H1 (cell line): ENCODE data around the gene MAP7. TPM values are rescaled to one million over a fixed set of nuclear protein-coding genes. Genes with fewer than 3 reads are reported as not detected.

ENCODE experiments used
- CTCF ChIA-PET: fragments of 300-600 bp; sonication (Branson Sonifier 250); formaldehyde crosslinking; loops from one replicate; lab custom pipeline; 2021; ENCODE audit not compliant: partially characterized antibody; lab: Charles Lee
- POLR2A ChIA-PET: fragments of 300-600 bp; sonication (Branson Sonifier 250); formaldehyde crosslinking; loops from one replicate; lab custom pipeline; 2021; ENCODE audit warnings: inconsistent platforms; ENCODE audit not compliant: partially characterized antibody; lab: Charles Lee
- DNase-seq, 2 experiments: peaks; one replicate each; pipeline versions ENCODE4 v3.0.0 to v3.0.0-alpha.2; 2010 to 2022; ENCODE audit warnings: low spot score in 2 of 2, low read depth in 1 of 2, mixed read lengths in 1 of 2
- FAIRE-seq: peaks from 2 replicates; lab custom pipeline; 2011; peaks lifted over from hg19 to GRCh38; lab: Jason Lieb, UNC
- H2AFZ ChIP-seq: 2 replicates; pipeline ENCODE4 v1.8.1; 2012; ENCODE audit warnings: low read length, inconsistent platforms
- H2AK5ac ChIP-seq: 2 replicates; pipeline ENCODE4 v1.6.1; 2013; ENCODE audit warnings: low read depth, low read length
- H2BK120ac ChIP-seq: replicated peaks from 2 replicates; pipeline ENCODE3; 2013; ENCODE audit warnings: low read depth, low read length, inconsistent platforms
- H2BK12ac ChIP-seq: 2 replicates; pipeline ENCODE4 v1.6.1; 2013; ENCODE audit warnings: low read depth, low read length
- H2BK15ac ChIP-seq: 2 replicates; pipeline ENCODE4 v1.6.1; 2013; ENCODE audit warnings: low read length
- H2BK20ac ChIP-seq: 2 replicates; pipeline ENCODE4 v1.6.1; 2013; ENCODE audit warnings: low read length
- H2BK5ac ChIP-seq: 2 replicates; pipeline ENCODE4 v1.6.1; 2013; ENCODE audit warnings: low read depth, low read length
- H3K14ac ChIP-seq: 2 replicates; pipeline ENCODE4 v1.6.1; 2013; ENCODE audit warnings: inconsistent platforms; ENCODE audit not compliant: insufficient read length
- H3K18ac ChIP-seq: 2 replicates; pipeline ENCODE4 v1.6.1; 2013; ENCODE audit warnings: low read length; ENCODE audit errors: extremely low read depth
- H3K23ac ChIP-seq: 2 replicates; pipeline ENCODE4 v1.6.1; 2013; ENCODE audit warnings: inconsistent platforms; ENCODE audit not compliant: insufficient read length
- H3K23me2 ChIP-seq: 2 replicates; pipeline ENCODE4 v1.6.1; 2013; ENCODE audit warnings: low read depth, low read length
- H3K27ac ChIP-seq: 2 replicates; pipeline ENCODE4 v1.6.1; 2011; ENCODE audit warnings: low read depth, low read length, inconsistent platforms
- H3K27me3 ChIP-seq, 4 experiments: replicated peaks in 1 of 4; 1 replicate in 1 of 4; 2 replicates in 3 of 4; pipeline versions ENCODE4 v1.6.1 to v1.8.1; 2011 to 2013; ENCODE audit warnings: low read length in 3 of 4, mild to moderate bottlenecking in 3 of 4, inconsistent platforms in 2 of 4, mixed read lengths in 2 of 4, moderate library complexity in 1 of 4; ENCODE audit not compliant: control insufficient read depth in 3 of 4, insufficient read depth in 3 of 4; ENCODE audit errors: extremely low read depth in 1 of 4
- H3K36me3 ChIP-seq, 4 experiments: 2 replicates each; pipeline versions ENCODE4 v1.6.1 to v1.8.1; 2011 to 2013; ENCODE audit warnings: mild to moderate bottlenecking in 4 of 4, low read length in 3 of 4, moderate library complexity in 2 of 4, control low read depth in 1 of 4, inconsistent platforms in 1 of 4; ENCODE audit not compliant: insufficient read depth in 4 of 4, control insufficient read depth in 2 of 4
- H3K4ac ChIP-seq: replicated peaks from 2 replicates; pipeline ENCODE3; 2013; ENCODE audit warnings: low read length, low read depth, mixed read lengths, inconsistent platforms; ENCODE audit not compliant: insufficient read length
- H3K4me1 ChIP-seq, 4 experiments: replicated peaks in 1 of 4; 1 replicate in 1 of 4; 2 replicates in 3 of 4; pipeline versions ENCODE4 v1.6.1 to v1.8.1; 2011 to 2013; ENCODE audit warnings: low read length in 3 of 4, inconsistent platforms in 2 of 4, mixed read lengths in 1 of 4; ENCODE audit not compliant: insufficient read depth in 4 of 4, control insufficient read depth in 3 of 4
- H3K4me2 ChIP-seq, 2 experiments: 2 replicates each; pipeline versions ENCODE4 v1.6.1 to v1.8.1; 2011 to 2013; ENCODE audit warnings: low read depth in 2 of 2, low read length in 2 of 2, control low read depth in 1 of 2, inconsistent platforms in 1 of 2, mild to moderate bottlenecking in 1 of 2; ENCODE audit not compliant: insufficient read depth in 1 of 2
- H3K4me3 ChIP-seq, 4 experiments: fragments of 200-600, 300-600 bp in 1 of 4; sonication (generic), shearing (Covaris generic), sonication (Bioruptor Twin) in 1 of 4; 2 replicates each; pipeline versions ENCODE4 v1.5.1 to v1.8.1; 2011 to 2016; ENCODE audit warnings: low read length in 4 of 4, low read depth in 3 of 4, control low read depth in 2 of 4, inconsistent platforms in 2 of 4, mild to moderate bottlenecking in 2 of 4, mixed read lengths in 1 of 4, moderate library complexity in 1 of 4; ENCODE audit not compliant: insufficient read depth in 2 of 4; ENCODE audit errors: extremely low read depth in 1 of 4
- H3K56ac ChIP-seq: replicated peaks from 2 replicates; pipeline ENCODE3; 2013; ENCODE audit warnings: low read depth, mild to moderate bottlenecking, mixed read lengths, low read length, inconsistent platforms; ENCODE audit not compliant: insufficient read length
- H3K79me1 ChIP-seq: 2 replicates; pipeline ENCODE4 v1.6.1; 2013; ENCODE audit warnings: low read depth, low read length, control low read depth
- H3K79me2 ChIP-seq, 2 experiments: 2 replicates each; pipeline versions ENCODE4 v1.6.1 to v1.8.1; 2012 to 2013; ENCODE audit warnings: low read length in 2 of 2, mild to moderate bottlenecking in 2 of 2, inconsistent platforms in 1 of 2; ENCODE audit not compliant: insufficient read depth in 2 of 2, control insufficient read depth in 1 of 2
- H3K9ac ChIP-seq, 4 experiments: replicated peaks in 1 of 4; 1 replicate in 1 of 4; 2 replicates in 3 of 4; pipeline versions ENCODE4 v1.6.1 to v1.8.1; 2011 to 2013; ENCODE audit warnings: low read depth in 3 of 4, low read length in 3 of 4, control low read depth in 2 of 4, mild to moderate bottlenecking in 2 of 4, moderate library complexity in 2 of 4, inconsistent platforms in 1 of 4; ENCODE audit errors: extremely low read depth in 1 of 4
- H3K9me3 ChIP-seq, 2 experiments: 2 replicates each; pipeline versions ENCODE4 v1.6.1 to v1.8.1; 2012 to 2013; ENCODE audit warnings: mild to moderate bottlenecking in 2 of 2, moderate library complexity in 2 of 2, control low read depth in 1 of 2, inconsistent platforms in 1 of 2, low read depth in 1 of 2, low read length in 1 of 2, mixed read lengths in 1 of 2; ENCODE audit not compliant: insufficient read depth in 2 of 2
- H4K20me1 ChIP-seq, 2 experiments: replicated peaks in 1 of 2; 2 replicates each; pipeline versions ENCODE3 to v1.8.1; 2011 to 2013; ENCODE audit warnings: inconsistent platforms in 2 of 2, low read length in 2 of 2, mild to moderate bottlenecking in 1 of 2; ENCODE audit not compliant: insufficient read depth in 2 of 2, control insufficient read depth in 1 of 2
- H4K5ac ChIP-seq: 2 replicates; pipeline ENCODE4 v1.6.1; 2013; ENCODE audit warnings: low read length, low read depth, mixed read lengths, inconsistent platforms; ENCODE audit not compliant: insufficient read length
- H4K8ac ChIP-seq: 2 replicates; pipeline ENCODE4 v1.8.0; 2013; ENCODE audit warnings: mild to moderate bottlenecking, moderate library complexity, low read length, inconsistent platforms; ENCODE audit not compliant: insufficient read depth; ENCODE audit errors: extremely low read depth
- H4K91ac ChIP-seq: replicated peaks from 2 replicates; pipeline ENCODE3; 2013; ENCODE audit warnings: low read length, mixed read lengths, inconsistent platforms; ENCODE audit not compliant: insufficient read length
- ATF3 ChIP-seq: IDR thresholded peaks from 2 replicates; pipeline ENCODE4 v1.6.1; 2011; ENCODE audit warnings: low read depth, mild to moderate bottlenecking, low read length; ENCODE audit not compliant: insufficient read depth
- JUN ChIP-seq: IDR thresholded peaks from 2 replicates; pipeline ENCODE4 v1.6.1; 2011; ENCODE audit warnings: low read depth, mild to moderate bottlenecking, improper control_type of control experiment, low read length
- JUND ChIP-seq: IDR thresholded peaks from 2 replicates; pipeline ENCODE4 v1.6.1; 2011; ENCODE audit warnings: mild to moderate bottlenecking, improper control_type of control experiment, low read length
- SIX5 ChIP-seq: IDR thresholded peaks from 2 replicates; pipeline ENCODE4 v1.6.1; 2011; ENCODE audit warnings: mild to moderate bottlenecking, low read depth, low read length
- SRF ChIP-seq: IDR thresholded peaks from 2 replicates; pipeline ENCODE4 v1.6.1; 2011; ENCODE audit warnings: mild to moderate bottlenecking, low read depth, low read length, moderate library complexity
- ZNF274 ChIP-seq: IDR thresholded peaks from 2 replicates; pipeline ENCODE4 v1.7.0; 2012; ENCODE audit warnings: low read length, borderline replicate concordance; ENCODE audit errors: extremely low read depth
- WGBS, 2 experiments: shearing (Covaris generic) in 1 of 2; methylation state at CpG; one replicate each; pipeline versions ENCODE4 v1.1.6 to v1.1.7; 2013 to 2015; ENCODE audit warnings: low lambda C conversion rate in 2 of 2, mixed read lengths in 2 of 2, inconsistent platforms in 1 of 2, low coverage in 1 of 2, missing lambda C conversion rate in 1 of 2; ENCODE audit not compliant: insufficient replicate concordance in 2 of 2, insufficient coverage in 1 of 2, insufficient read length in 1 of 2; ENCODE audit errors: extremely low coverage in 1 of 2, missing lambda C conversion rate in 1 of 2; 5-methylcytosine and 5-hydroxymethylcytosine counted together
- polyA plus RNA-seq, 7 experiments: library from polyadenylated mRNA; depleted of rRNA in 3 of 7; stranded (reverse) in 5 of 7; unstranded in 2 of 7; fragments of >200 nt in 5 of 7; fragments of 200-250 nt in 2 of 7; gene quantifications; 1 replicate in 5 of 7; 2 replicates in 1 of 7; 4 replicates in 1 of 7; pipeline versions ENCODE4 v1.2.1 to v1.2.3, GENCODE V29; 2011 to 2013; ENCODE audit warnings: missing spikeins in 2 of 7, mixed read lengths in 2 of 7
- total RNA-seq: library from RNA; stranded (reverse); fragmentation: NEBNext Ultra II Directional; extraction: Animal tissue kit (Norgen Biotek cat#: 25700); gene quantifications from 2 replicates; pipeline ENCODE4 v1.2.1, GENCODE V29; 2021

The MAP7 gene
- total and polyA plus RNA-seq, 2 of the 8 experiments (the other 6 are each of a cell fraction or from before 2014, with no cell fraction given) = 13.5 to 66.9 TPM

GRCh38 chr6:136359851-136360250 is 190.4 kb downstream of the MAP7 start:
- Histone ChIP-seq H3K27ac (no peak overlapping the region), H4K8ac (no peak overlapping the region), H3K79me1 (no peaks in the 10 kb centered on the region), H4K5ac (no peak overlapping the region), H4K91ac (no peak overlapping the region), H3K9me3 (no peaks in the 10 kb centered on the region), H3K56ac (no peak overlapping the region), H3K4me3 (no peak overlapping the region), H2BK20ac (no peak overlapping the region), H2AK5ac (no peak overlapping the region), H3K23ac (no peak overlapping the region), H3K23me2 (no peaks in the 10 kb centered on the region), H3K36me3 (peaks cover 3 to 55% (median 34%) of the 10 kb centered on the region in 4 experiments), H2BK120ac (no peak overlapping the region), H2BK12ac (no peak overlapping the region), H3K79me2 (no peaks in the 10 kb centered on the region), H2BK5ac (no peak overlapping the region), H2BK15ac (no peak overlapping the region), H3K18ac (no peak overlapping the region), H2AFZ (no peak overlapping the region), H3K4me1 (no peaks in the 10 kb centered on the region), H4K20me1 (no peaks in the 10 kb centered on the region), H3K4ac (no peak overlapping the region), H3K27me3 (no peaks in the 10 kb centered on the region), H3K9ac (no peak overlapping the region), H3K14ac (no peak overlapping the region), H3K4me2 (no peak overlapping the region)
- TF ChIP-seq ZNF274 = no peak
- no peak for TF ChIP-seq ATF3
- no peak for TF ChIP-seq SIX5
- no peak for TF ChIP-seq SRF
- no peak for TF ChIP-seq JUN
- no peak for TF ChIP-seq JUND
- FAIRE-seq (no peak), DNase-seq (no peak)
- POLR2A ChIA-PET = no interaction called here
- CTCF ChIA-PET = interaction anchor here (1.1 to 1.8 kb wide), 3 partner anchors 8 to 187 kb away, joined by 3 to 7 read pairs (median 3); no protein-coding TSS in a partner anchor
- WGBS, 2 experiments = 95% methylated on average over 6 of the region's 6 CpGs; no CpG with 5 or more reads in 1 of the 2 experiments
